Activated T-helper 2 cell treated with anti-CD3 and anti-CD28 coated beads, Interferon-gamma antibody, Interleukin-2, Interleukin-4, amounts not matched to agents 10 μg/mL and 5 μg/mL and 100 μg/mL, durations not matched to agents 14 hours and 24 hours and 36 hours (primary cell): Measurements from ENCODE around the gene NWD2. TPM values are rescaled to one million over a fixed set of nuclear protein-coding genes. Genes with fewer than 3 reads are reported as not detected.
A peak's percentile ranks its signal among the peaks of the same experiment; 100 is the strongest.
"Not testable (repeated sequence)": the region's sequence is repeated elsewhere in the genome, so short reads cannot be mapped to it uniquely, and the experiment has no call there.

Experiments used
- DNase-seq: peaks from one replicate; pipeline ENCODE4 v3.0.0; 2021; ENCODE audit warnings: low spot score
- H3K27ac Mint-ChIP-seq: one replicate; pipeline ENCODE4 v1.8.0; 2021; ENCODE audit warnings: mixed read lengths
- H3K27me3 Mint-ChIP-seq: one replicate; pipeline ENCODE4 v1.8.0; 2021; ENCODE audit warnings: low read depth, mixed read lengths
- H3K36me3 Mint-ChIP-seq: one replicate; pipeline ENCODE4 v1.8.0; 2021; ENCODE audit warnings: low read depth, mixed read lengths
- H3K4me1 Mint-ChIP-seq: one replicate; pipeline ENCODE4 v1.8.0; 2021; ENCODE audit warnings: low read depth, mixed read lengths
- H3K4me3 Mint-ChIP-seq: one replicate; pipeline ENCODE4 v1.8.0; 2021; ENCODE audit warnings: low read depth, mild to moderate bottlenecking, moderate library complexity, mixed read lengths
- H3K9me3 Mint-ChIP-seq: one replicate; pipeline ENCODE4 v1.8.0; 2021; ENCODE audit warnings: mixed read lengths
- intact Hi-C: fragments of 100-400 bp; cut with micrococcal nuclease; formaldehyde crosslinking; loops from one replicate; pipeline ENCODE4 v1.15.1; 2023
- total RNA-seq: library from RNA; stranded (reverse); gene quantifications from 2 replicates; pipeline ENCODE4 v1.2.3, GENCODE V29; 2022

Gene NWD2
- total RNA-seq, 1 donor from 2014 or later: not detected

DNA sequence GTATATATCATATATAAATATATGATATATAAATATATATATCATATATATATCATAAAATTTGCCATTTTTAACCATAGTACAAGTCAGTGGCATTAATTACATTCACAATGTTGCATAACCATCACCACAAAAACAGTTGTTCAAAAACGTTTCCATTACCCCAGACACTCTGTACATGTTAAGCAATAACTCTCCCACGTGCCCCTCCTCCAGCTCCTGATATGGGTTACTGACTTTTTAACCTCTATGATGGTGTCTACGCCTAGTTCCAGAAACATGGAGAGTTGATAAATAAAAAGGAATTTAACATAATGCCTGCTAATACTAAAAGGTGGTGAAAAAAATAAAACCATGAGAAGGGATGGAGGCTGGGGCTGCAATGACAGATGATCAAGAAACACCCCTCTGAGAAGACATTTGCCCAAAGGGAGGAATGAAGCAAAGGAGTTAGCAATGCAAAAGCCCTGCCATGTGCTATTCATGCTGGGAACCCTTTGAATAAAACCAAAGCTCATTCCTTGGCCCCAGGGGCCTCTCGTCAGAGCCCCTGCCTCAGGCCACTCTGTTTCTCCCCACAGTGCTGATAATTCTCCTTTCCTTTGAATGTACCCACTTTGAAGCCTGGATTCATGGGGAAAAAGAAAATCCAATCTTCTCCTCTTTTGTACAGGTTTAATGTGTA, 144.3 kb downstream of the NWD2 start:
- H3K4me1 Mint-ChIP-seq: peaks cover 4% of the 10 kb centered on the region
- no peaks in the 10 kb centered on the region for H3K36me3 Mint-ChIP-seq
- H3K9me3 Mint-ChIP-seq: no peaks in the 10 kb centered on the region
- no peak overlapping the region for H3K27ac Mint-ChIP-seq
- no peak for DNase-seq
- intact Hi-C loops: loop anchor here (10.0 kb wide), 1 partner anchor 984 kb away; no protein-coding TSS in a partner anchor
- peaks cover 2% of the 10 kb centered on the region for H3K27me3 Mint-ChIP-seq
- no peak overlapping the region for H3K4me3 Mint-ChIP-seq

DNA sequence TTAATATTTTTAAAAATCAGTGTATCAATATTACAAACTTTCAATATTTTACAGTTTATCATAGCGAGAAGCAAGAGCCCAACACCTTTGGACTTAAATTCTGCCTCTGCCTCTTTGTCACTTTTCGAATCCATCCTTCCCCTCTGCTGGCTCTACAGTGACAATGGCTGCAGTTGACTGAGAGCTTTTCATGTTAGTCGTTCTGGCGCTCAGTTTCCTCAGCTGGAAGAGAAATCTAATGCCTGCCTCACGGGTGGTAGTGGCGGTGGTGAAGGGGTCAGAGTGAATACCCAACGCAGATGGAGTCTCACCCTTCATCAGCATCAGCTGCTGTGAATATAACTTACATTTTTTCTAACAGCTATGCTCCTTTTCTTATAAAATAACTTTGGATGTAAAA, 144.8 kb downstream of the NWD2 start:
- Mint-ChIP-seq H3K27ac (no peak overlapping the region), H3K4me1 (peaks cover 8% of the 10 kb centered on the region), H3K36me3 (no peaks in the 10 kb centered on the region), H3K27me3 (peaks cover 2% of the 10 kb centered on the region), H3K4me3 (no peak overlapping the region), H3K9me3 (no peaks in the 10 kb centered on the region)
- DNase-seq: no peak
- intact Hi-C loops: loop anchor here (10.0 kb wide), 1 partner anchor 985 kb away; no protein-coding TSS in a partner anchor

DNA sequence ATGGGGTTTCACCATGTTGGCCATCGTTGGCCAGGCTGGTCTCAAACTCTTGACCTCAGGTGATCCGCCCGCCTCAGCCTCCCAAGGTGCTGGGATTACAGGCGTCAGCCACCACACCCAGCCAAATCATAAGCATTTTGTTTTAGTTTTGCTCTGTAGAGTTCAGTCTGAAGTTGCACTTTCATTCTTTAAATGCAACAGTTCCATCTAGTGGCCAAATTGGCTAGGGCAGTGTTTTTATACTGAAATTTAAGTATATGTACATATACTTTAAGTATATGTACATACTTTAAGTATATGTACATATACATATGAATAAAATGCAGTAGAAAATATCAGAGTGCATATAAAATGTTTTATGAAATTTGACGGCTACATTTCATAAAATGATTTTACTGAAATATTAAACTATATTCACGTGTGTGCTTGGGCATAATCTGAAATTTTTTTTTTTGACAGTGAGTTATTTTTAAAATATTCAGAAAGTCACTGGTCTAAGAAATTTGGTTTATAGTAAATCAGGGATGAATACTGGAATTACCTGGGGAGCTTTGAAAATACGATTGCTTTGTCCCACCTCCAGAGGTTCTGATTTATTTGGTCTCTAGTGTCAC, 145.5 kb downstream of the NWD2 start:
- peaks cover 2% of the 10 kb centered on the region for H3K27me3 Mint-ChIP-seq
- H3K36me3 Mint-ChIP-seq: no peaks in the 10 kb centered on the region
- DNase-seq: no peak
- H3K9me3 Mint-ChIP-seq: no peaks in the 10 kb centered on the region
- H3K4me3 Mint-ChIP-seq: no peak overlapping the region
- peaks cover 8% of the 10 kb centered on the region for H3K4me1 Mint-ChIP-seq
- intact Hi-C loops: loop anchor here (5.0 to 10.0 kb wide), 2 partner anchors 985 to 1038 kb away; no protein-coding TSS in a partner anchor
- H3K27ac Mint-ChIP-seq: no peak overlapping the region

DNA sequence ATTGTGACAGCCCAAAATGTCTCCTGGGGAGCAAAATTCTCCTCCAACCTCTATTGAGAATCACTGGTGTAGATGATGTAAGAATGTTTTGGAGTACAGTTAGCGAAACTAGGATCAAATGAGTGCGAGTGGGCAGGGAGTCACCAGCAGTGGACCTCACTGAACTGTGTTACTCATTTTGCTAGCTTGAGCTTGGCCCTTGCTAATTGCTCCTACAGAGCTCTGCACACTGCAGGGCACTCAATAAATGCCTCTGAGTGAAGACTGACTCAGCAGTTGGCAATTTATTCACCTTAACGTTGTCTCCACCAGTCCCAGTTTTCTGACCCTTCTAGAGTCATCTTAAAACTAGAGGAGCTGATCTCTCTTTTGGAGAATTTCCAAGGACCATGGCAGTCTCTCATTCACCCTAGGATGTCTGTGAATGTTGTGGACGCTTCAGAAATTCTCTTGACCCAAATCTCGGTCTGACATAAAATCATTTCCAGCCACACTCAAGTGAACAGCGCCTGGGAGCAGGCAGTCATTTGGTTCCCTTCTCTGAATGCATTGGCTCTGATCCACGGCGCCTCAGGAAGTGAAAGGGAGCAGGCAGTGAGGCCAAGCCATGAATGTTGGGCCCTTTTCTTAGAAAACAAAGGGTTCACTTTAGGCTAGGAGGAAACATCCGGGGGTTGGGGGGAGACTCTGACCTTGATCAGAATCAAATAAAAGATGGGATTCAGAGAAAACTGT, 148.1 kb downstream of the NWD2 start:
- Mint-ChIP-seq H3K27me3 (peaks cover 4% of the 10 kb centered on the region), H3K9me3 (no peaks in the 10 kb centered on the region), H3K4me1 (peaks cover 8% of the 10 kb centered on the region), H3K4me3 (no peak overlapping the region), H3K27ac (no peak overlapping the region), H3K36me3 (no peaks in the 10 kb centered on the region)
- no peak for DNase-seq
- intact Hi-C loops: loop anchor here (5.0 kb wide), 1 partner anchor 1040 kb away; no protein-coding TSS in a partner anchor

DNA sequence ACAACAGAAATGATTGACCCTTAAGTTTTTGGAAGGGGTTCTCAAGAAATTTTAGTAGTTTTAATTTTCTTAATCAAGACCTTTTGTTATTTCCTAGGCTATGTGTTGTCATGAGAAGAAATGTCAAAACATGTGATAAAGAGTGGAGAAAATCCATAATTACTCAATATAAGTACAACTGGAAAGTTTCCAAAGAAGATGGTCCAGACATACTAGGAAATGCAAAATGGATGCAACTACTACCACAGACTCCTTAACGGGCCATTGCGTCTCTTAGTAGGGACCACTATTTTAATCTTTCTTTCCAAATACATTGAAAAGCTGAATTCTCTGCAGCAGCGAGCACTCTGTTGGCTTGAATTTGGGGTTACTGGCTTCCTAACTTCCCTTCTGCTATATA, 148.8 kb downstream of the NWD2 start:
- intact Hi-C loops: loop anchor here (5.0 kb wide), 1 partner anchor 1041 kb away; no protein-coding TSS in a partner anchor
- H3K27ac Mint-ChIP-seq: no peak overlapping the region

DNA sequence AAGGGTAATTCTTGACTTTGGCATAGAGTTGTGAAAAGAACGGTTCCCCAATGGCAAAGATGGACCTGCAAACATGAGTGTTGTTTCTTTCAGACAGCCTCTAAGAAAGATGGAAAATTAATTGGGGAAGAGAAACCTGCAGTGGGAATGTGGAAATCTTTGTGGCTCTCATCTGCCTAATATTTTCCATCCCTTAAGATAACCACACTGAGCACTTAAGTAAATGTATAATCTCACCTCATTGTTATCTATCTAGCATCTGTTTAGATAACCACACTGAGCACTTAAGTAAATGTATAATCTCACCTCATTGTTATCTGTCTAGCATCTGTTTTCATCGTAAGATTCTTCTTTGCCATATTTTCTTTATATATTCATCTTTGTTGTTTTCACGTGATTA, 149.3 kb downstream of the NWD2 start:
- H3K36me3 Mint-ChIP-seq: no peaks in the 10 kb centered on the region
- DNase-seq: no peak

More for the DNA sequence above, 148.8 kb downstream of the NWD2 start:
- Mint-ChIP-seq H3K36me3 (no peaks in the 10 kb centered on the region), H3K4me1 (peaks cover 8% of the 10 kb centered on the region), H3K27me3 (peaks cover 4% of the 10 kb centered on the region), H3K4me3 (no peak overlapping the region), H3K9me3 (no peaks in the 10 kb centered on the region)
- DNase-seq: no peak

DNA sequence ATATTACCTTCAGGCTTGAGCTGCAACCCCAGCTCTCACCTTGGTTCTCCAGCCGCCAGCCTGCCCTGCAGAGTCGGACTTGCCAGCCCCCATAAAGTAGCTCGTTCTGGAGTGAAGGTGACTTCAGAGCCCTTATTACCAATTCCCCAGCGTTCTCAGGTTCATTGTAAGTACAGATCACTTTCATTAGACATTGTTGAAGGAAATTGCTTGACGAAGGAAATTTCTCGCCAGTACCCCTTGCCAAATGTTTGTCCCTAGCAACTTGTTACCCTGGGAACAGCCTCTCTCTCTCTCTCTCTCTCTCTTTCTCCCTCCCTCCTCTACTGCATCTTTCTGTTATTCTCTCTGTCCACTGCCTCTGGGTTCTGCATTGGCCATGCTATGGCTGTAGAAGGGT, 153.0 kb downstream of the NWD2 start:
- no peak overlapping the region for H3K27ac Mint-ChIP-seq
- no peak for DNase-seq
- peaks cover 16% of the 10 kb centered on the region for H3K4me1 Mint-ChIP-seq
- H3K4me3 Mint-ChIP-seq: no peak overlapping the region
- no peaks in the 10 kb centered on the region for H3K36me3 Mint-ChIP-seq
- H3K27me3 Mint-ChIP-seq: peaks cover 5% of the 10 kb centered on the region
- H3K9me3 Mint-ChIP-seq: no peaks in the 10 kb centered on the region
- intact Hi-C loops: no loop called here

More for the DNA sequence above, 149.3 kb downstream of the NWD2 start:
- Mint-ChIP-seq H3K4me1 (peaks cover 8% of the 10 kb centered on the region), H3K4me3 (no peak overlapping the region), H3K9me3 (no peaks in the 10 kb centered on the region), H3K27me3 (peaks cover 4% of the 10 kb centered on the region), H3K27ac (no peak overlapping the region)
- intact Hi-C loops: loop anchor here (5.0 kb wide), 1 partner anchor 1042 kb away; no protein-coding TSS in a partner anchor

DNA sequence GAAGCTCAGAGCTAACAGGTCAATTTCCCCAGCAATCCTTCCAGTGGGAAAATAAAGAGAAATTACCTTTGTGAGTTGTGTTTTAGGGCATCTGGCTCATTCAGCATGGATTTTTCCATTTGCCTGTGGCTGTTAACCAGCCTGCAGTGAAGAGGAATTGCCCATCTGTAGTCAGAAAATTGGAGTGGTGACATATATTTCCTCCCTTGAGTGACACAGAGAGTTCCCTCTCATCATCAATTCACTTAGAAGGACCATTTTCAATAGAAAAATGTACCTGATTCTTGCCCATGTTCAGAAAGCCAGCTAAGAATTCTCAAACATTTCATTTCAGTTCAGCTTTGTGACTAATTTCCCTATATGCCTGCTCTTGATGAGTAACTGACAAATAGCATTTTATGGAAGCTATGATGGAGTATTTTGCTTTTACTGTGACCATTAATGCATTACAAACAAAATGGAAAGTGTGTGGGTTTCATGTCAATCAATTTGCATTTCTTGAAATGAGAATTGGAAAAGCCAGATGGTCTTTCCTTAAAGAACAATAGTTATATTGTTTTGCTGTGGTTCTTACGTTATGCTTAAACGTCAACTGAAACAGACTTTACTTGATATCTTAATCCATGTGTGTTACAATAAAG, 155.8 kb downstream of the NWD2 start:
- intact Hi-C loops: no loop called here
- Mint-ChIP-seq H3K4me1 (peaks cover 7% of the 10 kb centered on the region), H3K27ac (peak overlapping the region; percentile 28), H3K9me3 (no peaks in the 10 kb centered on the region), H3K4me3 (no peak overlapping the region), H3K36me3 (no peaks in the 10 kb centered on the region), H3K27me3 (peaks cover 5% of the 10 kb centered on the region)
- DNase-seq: no peak

DNA sequence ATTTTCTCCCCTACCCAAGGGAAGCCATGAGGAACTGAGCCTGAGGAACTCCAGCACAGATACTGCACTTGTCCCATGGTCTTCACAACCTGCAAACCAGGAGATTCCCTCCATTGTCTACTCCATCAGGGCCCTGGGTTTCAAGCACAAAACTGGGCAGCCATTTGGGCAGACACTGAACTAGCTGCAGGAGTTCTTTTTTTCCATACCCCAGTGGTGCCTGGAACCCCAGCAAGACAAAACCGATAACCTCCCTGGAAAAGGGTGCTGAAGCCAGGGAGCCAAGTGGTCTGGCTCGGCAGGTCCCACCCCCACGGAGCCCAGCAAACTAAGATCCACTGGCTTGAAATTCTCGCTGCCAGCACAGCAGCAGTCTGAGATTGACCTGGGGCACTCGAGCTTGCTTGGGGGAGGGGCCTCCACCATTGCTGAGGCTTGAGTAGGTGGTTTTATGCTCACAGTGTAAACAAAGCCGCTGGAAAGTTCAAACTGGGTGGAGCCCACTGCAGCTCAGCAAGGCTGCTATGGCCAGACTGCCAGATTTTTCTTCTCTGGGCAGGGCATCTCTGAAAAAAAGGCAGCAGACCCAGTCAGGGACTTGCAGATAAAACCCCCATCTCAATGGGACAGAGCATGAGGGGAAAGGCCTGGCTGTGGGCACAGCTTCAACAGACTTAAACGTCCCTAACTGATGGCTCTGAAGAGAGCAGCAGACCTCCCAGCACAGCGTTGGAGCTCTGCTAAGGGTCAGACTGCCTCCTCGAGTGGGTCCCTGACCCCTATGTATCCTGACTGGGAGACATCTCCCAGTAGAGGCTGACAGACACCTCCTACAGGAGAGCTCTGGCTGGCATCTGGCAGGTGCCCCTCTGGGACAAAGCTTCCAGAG, 163.6 kb downstream of the NWD2 start:
- H3K27me3 Mint-ChIP-seq, H3K9me3 Mint-ChIP-seq, H3K4me1 Mint-ChIP-seq, H3K27ac Mint-ChIP-seq, H3K36me3 Mint-ChIP-seq, DNase-seq, intact Hi-C loops, H3K4me3 Mint-ChIP-seq: not testable (repeated sequence)

DNA sequence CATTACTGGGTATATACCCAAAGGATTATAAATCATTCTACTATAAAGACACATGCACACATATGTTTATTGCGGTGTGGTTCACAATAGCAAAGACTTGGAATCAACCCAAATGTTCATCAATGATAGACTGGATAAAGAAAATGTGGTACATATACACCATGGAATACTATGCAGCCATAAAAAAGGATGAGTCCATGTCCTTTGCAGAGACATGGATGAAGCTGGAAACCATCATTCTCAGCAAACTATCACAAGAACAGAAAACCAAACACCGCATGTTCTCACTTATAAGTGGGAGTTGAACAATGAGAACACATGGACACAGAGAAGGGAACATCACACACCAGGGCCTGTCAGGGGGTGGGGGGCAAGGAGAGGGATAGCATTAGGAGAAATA, 169.1 kb downstream of the NWD2 start:
- H3K4me1 Mint-ChIP-seq, intact Hi-C loops, H3K4me3 Mint-ChIP-seq, H3K36me3 Mint-ChIP-seq, H3K27me3 Mint-ChIP-seq, H3K27ac Mint-ChIP-seq, DNase-seq, H3K9me3 Mint-ChIP-seq: not testable (repeated sequence)

DNA sequence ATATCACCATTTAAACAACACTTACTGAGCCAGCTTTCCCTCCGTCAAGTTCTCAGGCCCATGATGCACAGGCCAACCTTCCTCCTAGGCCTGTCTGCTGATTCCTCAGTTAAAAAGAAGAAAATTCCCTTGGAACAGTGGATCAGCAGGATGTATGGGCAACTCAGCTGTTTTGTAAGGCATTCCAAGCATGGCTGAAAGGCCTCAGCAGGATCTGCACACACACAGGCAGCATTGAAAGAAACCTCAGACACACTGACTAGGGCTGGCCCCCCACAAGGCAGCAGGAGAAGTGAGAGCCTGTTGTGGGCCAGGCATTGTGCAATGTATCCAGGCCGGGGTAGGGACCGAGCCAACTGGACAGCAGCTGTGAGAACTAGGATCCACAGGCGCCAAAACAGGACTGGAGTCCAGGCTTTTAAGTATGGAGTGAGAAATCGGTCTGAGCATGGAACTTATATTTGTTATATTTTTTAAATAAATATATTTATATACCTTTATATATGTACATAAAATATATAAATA, 171.4 kb downstream of the NWD2 start:
- DNase-seq: no peak
- intact Hi-C loops: no loop called here
- Mint-ChIP-seq H3K4me3 (no peak overlapping the region), H3K27me3 (peaks cover 3% of the 10 kb centered on the region), H3K4me1 (no peaks in the 10 kb centered on the region), H3K9me3 (no peaks in the 10 kb centered on the region), H3K36me3 (no peaks in the 10 kb centered on the region), H3K27ac (no peak overlapping the region)

DNA sequence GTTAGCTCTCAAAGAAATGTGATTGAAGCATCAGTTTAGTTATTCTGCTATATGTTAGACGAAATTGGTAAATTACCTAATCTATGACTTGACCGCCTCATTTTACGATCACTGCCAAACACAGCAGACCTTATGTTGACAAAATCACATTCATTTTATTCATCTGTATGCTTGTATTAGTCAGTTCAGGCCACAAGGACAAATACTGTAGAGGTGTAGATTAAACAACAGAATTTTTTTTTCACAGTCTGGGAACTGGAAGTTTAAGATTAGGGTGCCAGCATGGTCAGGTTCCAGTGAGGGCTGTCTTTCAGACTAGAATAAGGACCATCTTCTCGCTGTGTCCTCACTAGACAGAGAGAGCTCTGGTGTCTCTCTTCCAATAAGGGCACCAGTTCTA, 177.1 kb downstream of the NWD2 start:
- no peaks in the 10 kb centered on the region for H3K4me1 Mint-ChIP-seq
- H3K27me3 Mint-ChIP-seq: peaks cover 3% of the 10 kb centered on the region
- intact Hi-C loops: no loop called here
- no peaks in the 10 kb centered on the region for H3K36me3 Mint-ChIP-seq
- H3K27ac Mint-ChIP-seq: no peak overlapping the region
- DNase-seq: no peak
- H3K4me3 Mint-ChIP-seq: no peak overlapping the region
- H3K9me3 Mint-ChIP-seq: no peaks in the 10 kb centered on the region
